Astrocyte of the cerebellum (primary cell): Measurements from ENCODE around the gene BARX1.

Source experiments
- DNase-seq: peaks from one replicate; pipeline ENCODE4 v3.0.0-alpha.2; 2011; ENCODE audit warnings: low read depth
- H3K4me3 ChIP-seq: 2 replicates; pipeline ENCODE4 v1.5.1; 2011; ENCODE audit warnings: mild to moderate bottlenecking, low read depth, low read length, moderate library complexity
- in situ Hi-C: cut with HindIII; loops from 2 replicates; pipeline ENCODE4 v1.10.0; 2017; ENCODE audit warnings: low sequenced_read_pairs
- TF ChIP-seq, protein P1 (sequence below): IDR thresholded peaks from 2 replicates; pipeline ENCODE4 v1.5.1; 2012; ENCODE audit warnings: low read length, low read depth, moderate library complexity, mild to moderate bottlenecking; ENCODE audit errors: missing control alignments

Gene BARX1

DNA sequence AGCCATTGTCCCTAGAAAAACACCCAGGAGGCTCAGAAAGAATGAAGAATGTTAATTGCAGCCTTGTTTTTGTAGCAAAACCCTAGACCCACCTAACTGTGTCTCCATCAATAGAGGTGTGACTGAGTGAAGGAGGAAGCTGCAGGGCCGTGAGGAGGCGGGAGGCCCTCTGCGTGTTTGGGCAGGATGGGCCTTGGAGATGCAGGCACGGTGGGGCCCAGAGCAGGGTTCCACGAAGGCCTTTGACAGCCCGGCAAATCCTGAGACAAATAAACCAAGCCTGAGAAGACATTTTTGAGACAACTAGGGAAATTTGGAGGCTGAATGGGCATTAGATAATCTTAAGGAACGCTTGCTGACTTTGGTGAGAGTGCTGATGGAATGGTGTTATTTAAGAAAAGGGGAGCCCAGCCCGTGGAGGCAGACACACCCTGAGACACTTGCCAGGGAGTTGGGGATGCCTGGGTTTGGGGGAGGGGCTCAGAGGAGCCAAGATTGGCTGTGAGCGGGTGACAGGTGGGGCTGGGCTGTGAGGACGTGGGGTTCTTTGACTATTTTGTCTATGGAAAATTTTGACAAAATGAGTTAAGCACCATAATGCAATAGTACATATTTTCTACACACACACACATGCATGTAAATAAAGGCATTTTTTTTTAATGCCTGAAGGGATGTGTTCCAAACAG lies 48.8 kb downstream of the BARX1 start:
- TF ChIP-seq, protein P1, sequence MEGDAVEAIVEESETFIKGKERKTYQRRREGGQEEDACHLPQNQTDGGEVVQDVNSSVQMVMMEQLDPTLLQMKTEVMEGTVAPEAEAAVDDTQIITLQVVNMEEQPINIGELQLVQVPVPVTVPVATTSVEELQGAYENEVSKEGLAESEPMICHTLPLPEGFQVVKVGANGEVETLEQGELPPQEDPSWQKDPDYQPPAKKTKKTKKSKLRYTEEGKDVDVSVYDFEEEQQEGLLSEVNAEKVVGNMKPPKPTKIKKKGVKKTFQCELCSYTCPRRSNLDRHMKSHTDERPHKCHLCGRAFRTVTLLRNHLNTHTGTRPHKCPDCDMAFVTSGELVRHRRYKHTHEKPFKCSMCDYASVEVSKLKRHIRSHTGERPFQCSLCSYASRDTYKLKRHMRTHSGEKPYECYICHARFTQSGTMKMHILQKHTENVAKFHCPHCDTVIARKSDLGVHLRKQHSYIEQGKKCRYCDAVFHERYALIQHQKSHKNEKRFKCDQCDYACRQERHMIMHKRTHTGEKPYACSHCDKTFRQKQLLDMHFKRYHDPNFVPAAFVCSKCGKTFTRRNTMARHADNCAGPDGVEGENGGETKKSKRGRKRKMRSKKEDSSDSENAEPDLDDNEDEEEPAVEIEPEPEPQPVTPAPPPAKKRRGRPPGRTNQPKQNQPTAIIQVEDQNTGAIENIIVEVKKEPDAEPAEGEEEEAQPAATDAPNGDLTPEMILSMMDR, result no peak
- in situ Hi-C loops, result no loop called here
- DNase-seq, result no peak
- no peak overlapping the region for H3K4me3 ChIP-seq

DNA sequence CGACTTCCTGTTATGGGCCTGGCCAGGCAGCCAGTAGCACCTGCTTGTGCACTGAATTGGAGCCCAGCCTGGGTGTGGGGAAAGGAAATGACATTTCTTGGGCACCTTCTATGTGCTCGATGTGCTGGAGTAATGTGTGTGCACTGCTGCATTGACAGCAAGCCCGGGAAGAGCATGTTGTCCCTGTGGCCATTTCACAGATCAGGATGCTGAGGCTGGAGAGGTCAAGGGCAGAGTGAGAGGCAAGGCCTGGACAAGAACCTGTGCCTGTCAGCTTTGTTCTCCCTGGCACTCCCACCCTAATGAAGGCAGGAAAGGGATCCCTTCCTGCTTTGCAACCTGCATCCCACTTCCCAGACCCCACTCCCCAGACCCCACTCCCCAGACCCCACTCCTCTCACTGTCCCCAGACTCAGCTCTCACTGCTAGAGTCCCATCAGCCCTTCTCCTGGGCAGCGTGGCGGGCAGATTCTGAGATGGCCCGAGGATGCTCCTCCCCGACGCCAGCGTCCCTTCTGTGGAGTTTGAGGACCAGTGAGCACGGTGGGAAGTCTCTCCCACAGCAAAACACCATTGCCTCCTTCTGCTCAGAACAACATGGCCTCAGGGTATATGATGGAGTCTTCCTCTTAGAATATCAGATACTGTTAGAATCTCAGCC lies 49.6 kb downstream of the BARX1 start:
- DNase-seq, result no peak
- H3K4me3 ChIP-seq, result no peak overlapping the region
- in situ Hi-C loops, result no loop called here
- TF ChIP-seq, protein P1, result no peak

DNA sequence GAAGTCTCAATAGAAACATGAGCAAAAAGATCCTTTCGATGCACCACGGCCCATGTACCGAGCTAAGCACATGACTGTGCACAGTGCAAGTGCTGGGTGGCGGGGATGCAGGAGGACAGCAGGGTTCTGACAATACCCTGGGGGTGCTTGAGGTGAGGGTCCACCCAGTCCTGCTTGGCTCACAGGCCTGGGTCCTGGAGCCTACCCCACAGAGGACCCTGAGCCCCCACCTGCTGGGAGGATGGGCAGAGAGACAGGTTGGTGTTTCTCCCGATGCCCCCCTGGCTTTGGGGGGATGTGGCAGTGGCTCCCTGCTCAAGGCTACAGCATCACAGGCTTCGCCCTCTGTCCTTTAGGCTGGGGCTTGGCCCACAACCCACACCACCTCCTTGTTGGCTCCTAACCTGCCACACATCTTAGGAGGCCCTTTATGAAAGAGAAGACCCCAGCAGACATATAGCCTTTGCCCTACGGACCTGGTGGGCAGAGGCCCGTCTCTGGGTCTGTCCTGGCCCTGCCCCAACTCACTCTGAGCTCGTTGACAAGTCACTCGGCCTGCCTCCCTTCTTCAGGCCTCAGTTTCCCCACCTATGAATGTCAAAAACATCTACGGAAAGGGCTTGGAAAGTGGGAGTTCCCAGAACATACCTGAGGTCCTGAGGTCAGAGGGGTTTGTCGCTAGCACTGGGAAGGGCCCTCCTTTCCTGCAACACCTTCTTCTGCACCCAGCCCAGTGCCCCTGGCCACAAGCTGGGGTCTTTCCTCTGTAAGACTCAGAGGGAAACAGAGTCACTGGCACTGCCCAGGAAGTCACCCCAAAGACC lies 50.3 kb downstream of the BARX1 start:
- DNase-seq, result no peak
- TF ChIP-seq, protein P1, result no peak
- no peak overlapping the region for H3K4me3 ChIP-seq
- in situ Hi-C loops, result no loop called here

DNA sequence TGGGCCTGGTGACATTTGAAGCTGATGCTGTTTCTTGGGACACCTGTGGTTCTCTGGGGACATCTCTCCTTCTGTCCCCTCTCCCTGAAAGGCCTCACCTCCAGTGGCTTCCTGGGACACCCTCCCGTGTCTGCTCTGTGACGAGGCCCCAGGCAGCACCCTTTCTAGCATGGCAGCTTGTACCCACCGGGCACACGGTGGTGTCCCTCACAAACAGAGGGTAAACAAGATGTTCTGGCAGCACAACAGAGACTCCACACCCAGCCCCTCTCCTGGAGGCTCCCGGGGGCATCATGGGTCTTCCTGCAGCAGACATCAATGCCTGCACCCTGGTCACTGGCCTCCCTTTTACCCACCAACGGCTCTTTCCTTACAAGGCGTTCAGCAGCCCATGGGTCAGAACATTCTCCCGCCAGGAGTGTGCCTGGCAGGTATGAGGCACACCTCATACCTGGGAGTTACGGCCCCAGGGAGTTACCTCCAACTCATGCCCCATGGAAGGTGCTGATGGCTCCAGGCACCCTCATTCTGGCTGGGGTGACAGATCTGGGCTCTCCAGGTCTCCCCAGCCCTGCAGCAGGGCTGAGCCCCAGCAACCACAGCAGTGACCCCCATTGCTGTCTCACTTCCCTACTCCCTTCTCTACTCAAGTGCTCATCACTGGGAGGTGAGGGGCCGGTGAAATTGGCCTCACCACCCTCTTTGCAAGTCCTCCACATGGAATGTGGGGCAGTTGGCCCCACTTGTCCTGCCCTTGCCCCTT lies 51.1 kb downstream of the BARX1 start:
- no peak for DNase-seq
- in situ Hi-C loops, result no loop called here
- TF ChIP-seq, protein P1, result no peak
- no peak overlapping the region for H3K4me3 ChIP-seq

DNA sequence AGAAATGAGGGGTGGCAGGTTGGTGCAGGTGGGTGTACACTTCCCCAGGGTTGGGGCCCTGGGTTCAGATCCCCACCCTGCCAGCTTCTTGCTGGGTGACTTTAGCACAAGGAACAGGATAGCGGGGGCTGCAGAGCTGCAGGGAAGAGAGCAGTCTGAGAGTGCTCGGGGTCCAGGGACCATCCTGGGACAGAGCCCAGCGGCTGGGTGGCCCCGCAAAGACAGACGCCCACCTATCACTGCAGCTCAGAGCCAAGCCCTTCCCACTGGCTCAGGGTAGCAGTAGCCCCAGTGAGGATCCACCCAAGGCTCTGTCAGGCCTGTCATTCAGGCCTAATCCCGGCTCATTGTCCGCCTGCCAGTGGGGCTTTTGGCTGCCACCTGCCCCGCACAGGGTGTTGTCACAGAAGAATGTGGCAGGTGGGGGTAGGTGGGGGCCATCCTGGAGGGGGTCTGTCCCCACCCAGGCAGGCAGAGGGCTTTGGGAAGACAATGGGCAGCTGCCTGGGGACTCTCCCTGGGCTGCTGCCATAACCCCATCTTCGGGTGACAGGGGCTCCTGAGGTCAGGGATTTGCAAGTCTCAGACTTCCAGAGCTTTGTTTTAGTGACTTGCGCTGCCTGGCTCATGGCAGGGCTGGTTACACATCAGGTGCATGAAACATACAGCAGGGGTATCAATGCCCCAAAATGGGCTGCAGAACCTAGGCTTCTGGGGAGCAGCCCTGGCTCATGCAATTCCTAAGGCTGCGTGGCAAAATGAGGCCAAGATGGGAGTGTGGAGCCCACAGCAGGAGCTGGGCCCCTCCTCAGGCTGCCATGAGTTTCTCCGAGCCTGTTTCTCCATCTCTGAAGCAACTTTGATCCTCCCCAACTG lies 52.1 kb downstream of the BARX1 start:
- no peak for DNase-seq
- TF ChIP-seq, protein P1, result no peak
- H3K4me3 ChIP-seq, result no peak overlapping the region
- in situ Hi-C loops, result no loop called here
